ENCODE data around the gene HELZ.

Gene HELZ

DNA sequence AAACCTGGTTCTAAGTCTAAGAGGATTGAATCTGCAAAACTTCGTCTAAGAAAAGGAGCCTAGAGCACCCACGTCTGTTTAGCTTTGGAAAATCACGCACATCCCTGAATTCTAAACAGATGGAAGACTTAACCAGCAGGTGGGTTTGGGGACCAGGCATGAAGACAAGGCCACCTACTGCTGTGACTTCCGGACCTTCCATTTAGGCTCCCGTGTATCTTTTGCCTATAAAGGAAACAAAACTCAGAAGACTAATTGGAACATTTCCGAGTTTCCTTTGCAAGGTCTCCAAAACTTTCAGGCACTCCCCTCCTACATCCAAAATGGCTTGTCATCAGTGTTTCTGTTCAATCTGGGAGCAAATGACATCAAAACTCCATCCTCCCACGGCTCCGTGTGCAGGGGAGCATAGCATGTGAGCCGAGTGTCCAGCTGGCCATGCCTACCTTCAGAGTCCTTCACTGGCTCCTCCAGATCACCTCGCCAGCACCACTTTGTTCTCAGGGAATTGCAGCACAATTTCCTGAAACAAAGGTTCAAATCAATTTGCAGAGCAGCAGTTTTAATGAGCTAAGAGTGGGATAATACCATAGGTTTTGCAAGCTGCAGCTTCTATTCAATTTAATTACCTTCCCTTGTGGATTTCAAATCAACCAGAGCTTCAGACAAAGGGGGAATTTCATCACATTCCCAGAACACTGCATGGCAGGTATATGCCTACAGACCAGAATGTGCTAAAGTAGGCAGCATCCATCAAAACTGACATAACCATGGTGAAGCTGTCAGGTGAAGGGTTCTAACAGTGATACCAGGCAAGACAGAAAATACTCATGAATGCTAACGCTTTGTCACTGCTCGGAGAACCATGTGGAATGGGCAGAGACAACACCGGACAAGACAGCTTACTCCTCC is 177.2 kb downstream of the HELZ start:
- DNase-seq, result no peak

GRCh38 chr17:67066717-67067116 is 178.3 kb downstream of the HELZ start:
- DNase-seq, result no peak

DNA sequence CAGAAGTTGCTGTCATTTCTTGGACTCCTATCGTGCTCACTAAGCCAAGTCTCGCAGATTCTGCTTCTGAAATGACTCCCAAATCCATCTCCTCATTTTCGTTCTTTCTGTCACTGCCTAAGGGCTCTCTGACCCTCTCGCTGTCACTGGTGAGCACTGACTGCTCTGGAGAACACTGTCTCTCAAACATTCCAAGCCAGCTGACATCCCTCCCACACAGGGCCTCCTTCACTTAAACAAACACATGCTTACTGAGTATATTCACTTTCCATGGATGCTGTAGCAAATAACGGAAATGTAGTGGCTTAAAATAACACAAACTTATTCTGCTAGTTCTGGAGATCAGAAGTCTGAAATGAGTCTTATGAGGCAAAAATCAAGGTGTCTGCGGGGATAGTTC is 181.9 kb downstream of the HELZ start:
- no peak for DNase-seq

- DNase-seq, result no peak
These were observed 185.6 kb downstream of the HELZ start for GRCh38 chr17:67059372-67059771.

DNA sequence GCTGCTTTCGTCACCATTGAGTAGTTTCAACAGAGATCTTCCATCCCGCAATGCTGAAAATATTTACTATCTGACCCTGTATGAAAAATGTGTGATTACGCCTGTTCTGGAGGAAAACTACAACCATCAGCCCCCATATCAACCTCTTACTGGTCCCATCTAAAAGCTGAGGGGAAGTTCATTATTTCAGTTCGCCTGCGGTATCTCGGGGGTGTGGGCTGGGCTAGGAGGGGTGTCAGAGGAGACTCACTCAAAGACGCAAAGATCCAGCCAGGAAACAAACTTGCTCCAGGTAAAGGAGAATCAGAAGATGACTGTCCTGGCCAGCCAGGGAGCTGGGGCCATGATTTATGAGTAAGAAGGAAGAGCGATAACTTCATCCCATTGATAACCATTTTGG is 187.0 kb downstream of the HELZ start:
- DNase-seq, result no peak

DNA sequence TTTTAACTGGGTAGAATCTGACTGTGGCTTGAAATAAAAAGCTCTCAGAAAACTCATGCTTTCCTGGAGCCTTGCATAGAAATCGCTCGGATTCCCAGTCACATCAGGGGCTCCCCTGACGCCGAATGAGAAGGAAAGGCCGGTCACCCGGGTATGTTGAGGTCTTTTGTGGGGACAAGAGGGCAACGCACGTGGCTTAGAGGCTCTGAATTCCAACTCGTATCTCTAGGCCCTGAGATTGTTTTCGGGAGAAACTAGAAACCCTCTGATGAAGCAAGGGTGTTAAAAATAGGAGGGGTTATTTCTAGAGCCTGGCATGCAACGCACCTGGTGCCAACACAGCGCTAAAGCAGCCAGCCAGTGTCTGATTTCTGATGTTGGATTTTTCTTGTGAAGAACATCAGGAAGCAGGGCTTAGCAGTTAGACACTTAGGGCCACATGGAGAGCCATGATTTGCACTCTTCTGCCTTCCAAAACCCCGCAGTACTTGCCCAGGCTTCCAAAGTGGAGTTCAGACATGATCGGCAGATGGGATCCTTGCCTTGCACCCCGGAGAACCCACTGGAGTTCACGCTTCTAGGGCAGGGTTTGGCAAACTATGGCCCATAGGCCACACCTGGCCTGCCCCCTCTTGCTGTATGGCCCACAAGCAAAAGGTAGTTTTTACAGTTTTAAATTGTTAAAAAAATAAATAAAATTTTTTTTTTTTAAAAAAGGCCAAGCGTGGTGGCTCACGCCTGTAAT is 188.1 kb downstream of the HELZ start:
- no peak for DNase-seq

- no peak for DNase-seq
These were observed 188.9 kb downstream of the HELZ start for GRCh38 chr17:67055811-67056745.

DNA sequence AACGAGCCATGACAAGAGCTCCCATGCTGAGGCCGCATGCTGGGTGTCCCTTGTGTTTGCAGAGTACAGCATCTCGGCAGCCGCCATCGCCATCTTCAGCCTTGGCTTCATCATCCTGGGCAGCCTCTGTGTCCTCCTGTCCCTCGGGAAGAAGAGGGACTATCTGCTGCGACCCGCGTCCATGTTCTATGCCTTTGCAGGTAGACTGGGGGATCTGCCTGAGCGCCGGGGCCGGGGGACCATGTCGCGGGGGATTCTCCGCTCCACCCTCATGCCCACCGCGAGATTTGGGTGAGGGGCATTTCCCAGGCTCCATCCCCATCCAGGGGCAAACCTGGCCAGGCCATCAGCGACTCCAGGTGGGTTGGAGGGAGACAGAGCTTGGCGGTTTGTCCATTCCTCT is 190.0 kb downstream of the HELZ start:
- no peak for DNase-seq

GRCh38 chr17:67054608-67055007 is 190.4 kb downstream of the HELZ start:
- DNase-seq, result no peak

GRCh38 chr17:67054011-67054591 is 190.9 kb downstream of the HELZ start:
- DNase-seq, result no peak

DNA sequence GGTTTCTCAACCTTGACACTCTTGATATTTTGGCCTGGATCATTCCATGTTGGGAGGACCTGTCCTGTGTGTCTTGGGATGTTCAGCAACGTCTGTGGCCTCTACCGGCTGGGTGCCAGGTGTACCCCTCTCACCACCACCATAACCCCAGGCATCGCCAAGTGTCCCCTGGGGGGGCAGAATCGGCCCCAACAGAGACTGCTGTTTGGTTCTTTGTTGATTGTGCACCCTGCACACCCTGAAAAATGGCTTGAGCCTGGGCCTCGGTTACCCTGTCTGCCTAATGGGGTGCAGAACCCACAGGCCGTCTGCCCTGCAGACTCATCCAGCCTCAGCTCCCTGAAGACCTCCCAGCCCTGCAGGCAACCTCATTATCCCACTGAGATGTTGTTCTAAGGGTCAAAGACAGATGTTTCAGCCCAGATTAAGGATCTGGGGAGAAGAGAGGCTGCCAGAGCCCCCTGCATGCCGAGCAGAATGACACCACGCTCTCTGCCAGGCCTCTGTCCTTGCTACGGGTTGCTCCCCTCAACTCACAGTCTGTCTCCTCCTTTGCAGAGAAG is 191.5 kb downstream of the HELZ start:
- DNase-seq, result no peak

DNA sequence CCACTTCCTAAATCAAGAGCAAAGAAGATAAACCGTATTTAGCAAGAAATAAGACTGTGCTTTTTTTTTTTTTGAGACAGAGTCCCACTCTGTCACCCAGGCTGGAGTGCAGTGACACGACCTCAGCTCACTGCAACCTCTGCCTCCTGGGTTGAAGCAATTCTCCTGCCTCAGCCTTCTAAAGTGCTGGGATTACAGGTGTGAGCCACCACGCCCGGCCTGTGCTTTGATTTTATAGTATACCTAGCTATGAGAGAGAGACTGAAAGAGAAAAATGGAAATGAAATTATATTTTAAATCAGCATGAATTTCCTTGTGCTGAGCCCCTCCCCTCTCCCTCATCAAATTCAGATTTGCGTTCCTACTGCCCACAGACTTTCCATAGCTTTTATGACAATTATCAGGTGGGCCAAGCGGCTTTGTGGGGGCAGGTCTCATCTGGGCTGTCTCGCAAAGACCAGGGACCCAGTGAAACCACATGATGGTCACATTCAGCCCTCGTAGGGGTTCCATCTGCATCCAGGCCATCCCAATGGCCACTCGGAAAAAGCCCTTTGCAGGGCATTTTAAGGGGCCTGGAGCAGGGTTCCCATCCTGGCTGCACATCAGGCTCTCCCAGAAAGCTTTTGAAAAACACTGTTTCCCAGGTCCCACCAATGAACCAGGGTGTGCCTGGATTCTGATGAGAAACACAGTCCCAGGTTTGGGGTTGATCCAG is 192.1 kb downstream of the HELZ start:
- DNase-seq, result no peak

GRCh38 chr17:67051837-67052236 is 193.2 kb downstream of the HELZ start:
- DNase-seq, result no peak

GRCh38 chr17:67051155-67051538 is 193.8 kb downstream of the HELZ start:
- DNase-seq, result no peak

DNA sequence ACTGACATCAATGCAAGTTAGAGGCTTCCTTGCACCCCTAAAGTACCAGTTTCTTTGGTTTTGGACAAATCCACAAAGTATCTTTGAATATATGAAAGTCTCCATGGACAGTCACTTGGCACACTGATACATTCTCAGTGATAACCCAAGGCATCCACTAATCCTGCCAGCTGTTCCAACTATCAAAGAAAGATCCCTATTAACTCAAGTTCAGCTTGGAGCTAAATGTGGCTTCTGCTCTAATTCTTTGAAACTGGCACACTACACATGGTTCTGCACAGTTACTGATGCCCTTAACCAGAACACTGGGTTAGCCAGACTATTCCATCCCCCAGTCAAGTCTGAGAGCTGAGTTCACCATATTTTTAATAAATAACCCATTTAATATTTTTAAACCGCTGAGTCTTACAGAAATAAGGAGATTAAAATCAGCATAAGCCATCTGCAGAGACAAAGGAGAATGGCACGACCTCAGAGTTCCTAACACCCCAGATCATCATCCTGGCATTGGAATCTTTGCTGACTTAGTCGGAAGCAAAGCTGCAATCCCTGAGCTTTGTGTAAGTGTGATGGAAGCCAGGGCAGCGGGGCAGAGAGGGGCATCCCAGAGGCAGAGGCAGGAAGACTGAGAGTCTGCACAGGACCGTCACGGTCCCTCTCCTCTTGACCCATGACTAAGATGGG is 194.4 kb downstream of the HELZ start:
- DNase-seq, result no peak

DNA sequence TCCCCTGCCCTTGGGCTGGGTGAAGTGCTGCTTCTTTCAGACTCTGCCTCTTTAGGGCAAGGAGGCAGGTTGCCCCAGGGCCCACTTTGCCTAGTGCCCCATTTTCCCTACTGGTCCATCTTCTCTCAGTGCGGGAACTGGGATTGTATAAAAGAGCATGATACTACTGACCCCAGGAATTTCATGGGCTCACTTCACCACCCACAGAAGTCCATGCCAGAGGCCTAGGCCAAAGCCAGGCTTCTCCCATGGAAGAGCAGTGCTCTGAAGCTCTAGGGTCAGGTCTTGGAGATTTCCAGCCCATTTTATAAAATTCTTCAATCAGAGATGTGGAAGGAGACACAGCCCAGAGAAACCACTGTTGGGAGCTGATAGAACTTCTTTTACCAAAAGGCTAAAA is 194.9 kb downstream of the HELZ start:
- DNase-seq, result no peak

DNA sequence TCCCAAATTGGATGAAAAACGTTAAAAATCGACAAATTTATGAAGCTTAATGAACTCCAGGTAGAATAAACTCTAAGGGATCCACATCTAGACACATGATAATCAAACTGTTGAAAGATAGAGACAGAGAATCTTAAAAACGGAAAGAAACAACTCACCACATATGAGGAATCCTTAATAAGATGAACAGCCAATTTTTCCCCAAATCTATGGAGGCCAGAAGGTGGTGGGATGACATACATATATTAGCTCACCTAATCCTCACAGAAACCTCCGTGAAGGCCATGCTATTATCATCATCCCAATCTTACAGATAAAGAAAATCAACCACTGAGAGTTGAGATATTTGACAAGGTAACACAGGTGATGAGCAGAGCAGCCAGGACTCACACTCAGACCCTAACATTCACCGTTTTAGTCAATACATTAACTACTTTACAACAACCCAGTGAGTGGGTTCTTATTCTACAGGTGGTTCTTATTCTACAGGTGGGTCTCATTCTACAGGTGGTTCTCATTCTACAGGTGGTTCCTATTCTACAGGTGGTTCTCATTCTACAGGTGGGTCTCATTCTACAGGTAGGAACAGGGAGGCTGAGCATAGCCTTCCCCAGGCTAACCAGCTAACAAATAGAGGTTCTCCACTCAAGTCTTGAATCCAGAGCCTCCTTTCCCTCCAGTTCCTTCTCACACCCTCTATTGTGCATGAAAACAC is 195.8 kb downstream of the HELZ start:
- no peak for DNase-seq

DNA sequence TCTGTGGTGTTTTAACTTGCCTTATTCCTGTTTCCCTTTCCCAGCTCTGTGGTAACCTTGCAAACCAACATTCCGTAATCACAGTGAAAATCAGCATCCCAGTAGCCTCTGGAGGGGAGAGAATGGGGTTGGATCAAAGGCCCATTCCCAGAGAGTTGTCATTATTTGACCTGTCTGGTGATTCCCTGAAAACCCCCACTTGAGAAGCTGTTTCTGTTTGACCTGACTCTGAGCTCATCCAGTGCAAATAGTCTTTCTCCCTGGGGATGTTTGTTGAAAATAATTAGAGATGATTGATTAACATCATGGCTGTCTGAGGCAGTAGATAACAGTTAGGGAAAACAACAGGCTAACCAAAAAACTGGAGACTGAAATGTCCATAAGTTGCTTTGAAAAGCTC is 197.6 kb downstream of the HELZ start:
- no peak for DNase-seq

GRCh38 chr17:67046398-67046797 is 198.6 kb downstream of the HELZ start:
- DNase-seq, result no peak

DNA sequence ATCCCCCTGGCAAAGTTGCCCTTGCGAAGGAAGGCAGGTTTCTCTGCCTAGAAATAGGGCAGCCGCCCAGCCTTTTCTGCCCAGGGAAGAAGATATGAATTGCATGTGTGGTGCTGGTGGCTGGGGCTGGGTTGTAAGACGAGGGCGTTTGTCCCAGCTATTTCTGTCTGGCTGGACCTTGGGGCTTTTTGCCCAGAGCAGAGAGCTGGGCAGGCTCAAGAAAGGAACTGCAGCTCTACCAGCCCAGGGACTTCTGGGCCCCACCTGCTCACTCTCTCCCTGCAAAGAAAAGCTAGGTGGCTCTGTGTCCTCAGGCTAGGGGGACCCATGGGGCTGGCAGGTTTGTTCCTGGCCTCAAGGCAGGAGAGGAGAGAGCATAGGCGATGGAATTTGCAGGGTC is 200.1 kb downstream of the HELZ start:
- no peak for DNase-seq
